EH (cell line): ENCODE results near the gene DOCK1.

Source experiments
- DNase-seq: peaks from one replicate; pipeline ENCODE4 v3.0.0-alpha.2; 2015; ENCODE audit warnings: low read depth

DOCK1 gene

DNA sequence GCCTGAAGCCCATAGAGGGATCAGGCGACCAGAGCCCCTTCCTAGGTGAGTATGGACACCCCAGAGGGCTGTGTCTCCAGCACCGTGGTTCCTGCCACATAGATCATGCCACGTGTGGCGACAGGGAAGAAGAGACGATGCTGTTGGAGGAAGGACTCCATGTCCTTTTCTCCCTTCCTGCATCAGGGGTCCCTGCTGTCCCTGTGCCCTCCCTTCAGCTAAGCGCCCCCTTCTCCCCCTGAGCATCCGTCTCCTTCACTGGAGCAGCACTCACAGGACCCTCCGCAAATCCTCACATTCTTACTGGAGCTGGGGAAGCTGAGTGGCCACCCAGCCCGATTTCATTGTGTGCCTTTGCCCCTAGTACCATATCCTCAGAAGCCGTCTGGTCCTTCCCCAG is 558.3 kb downstream of the DOCK1 start:
- no peak for DNase-seq

DNA sequence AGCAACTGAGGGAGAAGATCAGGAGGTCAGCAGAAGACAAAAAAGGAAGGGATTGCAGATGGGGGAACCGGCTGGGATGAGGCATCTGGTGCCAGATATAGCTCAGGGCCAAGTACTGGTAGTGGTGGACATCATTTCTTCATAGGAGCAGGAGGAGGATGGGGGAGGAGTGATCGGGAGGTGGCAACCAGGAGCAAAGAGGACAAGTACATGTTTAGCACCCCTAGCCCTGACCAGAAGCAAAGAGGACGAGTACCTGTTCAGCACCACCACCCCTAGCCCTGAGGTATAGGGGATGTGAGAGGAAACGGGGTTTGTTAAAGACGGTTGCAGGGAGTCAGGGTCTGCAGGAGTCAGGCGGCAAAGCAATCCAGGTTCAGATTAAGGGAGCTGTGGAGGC is 559.3 kb downstream of the DOCK1 start:
- DNase-seq: no peak

DNA sequence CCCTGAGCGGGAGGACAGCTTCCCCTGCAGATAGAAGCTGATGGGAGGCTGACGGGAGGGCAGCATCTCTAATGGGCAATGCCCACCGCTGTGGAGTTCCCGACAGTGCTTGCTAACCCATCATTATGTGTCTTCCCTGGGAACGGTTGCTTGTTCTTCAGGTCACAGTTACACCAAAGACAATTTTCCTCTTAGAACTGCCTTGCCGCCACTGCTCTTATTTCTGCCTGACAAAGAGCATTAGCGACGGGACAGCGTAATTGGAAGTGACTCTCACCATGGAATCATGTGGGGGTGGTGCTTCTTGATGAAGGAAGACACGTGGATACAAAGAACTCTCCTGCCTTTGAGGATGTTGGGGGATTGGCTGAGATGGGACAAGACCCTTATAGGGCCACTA is 562.6 kb downstream of the DOCK1 start:
- DNase-seq: no peak

DNA sequence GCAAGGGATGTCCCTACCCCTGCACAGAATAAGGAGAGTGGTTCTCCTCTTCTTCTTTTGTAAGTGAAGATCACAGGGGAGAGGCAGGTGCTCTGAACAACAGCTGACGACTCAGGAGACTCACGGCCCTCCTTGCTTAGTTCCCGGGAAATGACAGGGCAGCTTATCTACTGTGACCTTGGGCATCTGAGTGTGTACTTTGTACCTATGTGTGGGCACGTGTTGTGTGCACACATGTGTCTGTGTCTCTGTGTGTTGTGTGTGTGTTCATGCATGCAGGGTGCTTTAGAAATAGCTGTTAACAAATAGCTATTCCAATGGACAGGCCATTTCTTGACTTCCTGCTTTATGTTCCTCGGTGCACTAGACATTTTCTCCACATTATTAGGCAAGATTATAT is 563.4 kb downstream of the DOCK1 start:
- no peak for DNase-seq

- DNase-seq: no peak
Measured at GRCh38 chr10:127470911-127471310, 565.7 kb downstream of the DOCK1 start.

- no peak for DNase-seq
Measured at GRCh38 chr10:127472976-127473375, 567.7 kb downstream of the DOCK1 start.

DNA sequence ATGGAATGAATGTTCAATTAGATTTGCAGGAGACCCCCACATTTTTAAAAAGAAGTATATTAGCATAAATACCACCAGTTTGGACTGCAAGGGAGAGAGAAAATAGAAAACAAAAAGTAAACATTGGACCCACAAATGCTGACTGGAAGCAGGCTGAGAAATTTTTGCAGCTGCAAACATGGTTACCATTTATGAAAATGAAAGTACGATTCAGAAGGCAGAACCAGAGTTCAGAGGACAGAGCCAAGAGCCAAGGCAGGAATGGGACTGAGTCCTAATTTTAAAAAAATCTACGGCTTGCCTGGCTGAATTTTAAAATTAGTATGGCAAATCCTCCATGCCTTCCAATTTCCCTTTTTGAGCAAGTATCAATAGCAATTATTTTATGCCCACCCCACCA is 569.3 kb downstream of the DOCK1 start:
- DNase-seq: no peak

DNA sequence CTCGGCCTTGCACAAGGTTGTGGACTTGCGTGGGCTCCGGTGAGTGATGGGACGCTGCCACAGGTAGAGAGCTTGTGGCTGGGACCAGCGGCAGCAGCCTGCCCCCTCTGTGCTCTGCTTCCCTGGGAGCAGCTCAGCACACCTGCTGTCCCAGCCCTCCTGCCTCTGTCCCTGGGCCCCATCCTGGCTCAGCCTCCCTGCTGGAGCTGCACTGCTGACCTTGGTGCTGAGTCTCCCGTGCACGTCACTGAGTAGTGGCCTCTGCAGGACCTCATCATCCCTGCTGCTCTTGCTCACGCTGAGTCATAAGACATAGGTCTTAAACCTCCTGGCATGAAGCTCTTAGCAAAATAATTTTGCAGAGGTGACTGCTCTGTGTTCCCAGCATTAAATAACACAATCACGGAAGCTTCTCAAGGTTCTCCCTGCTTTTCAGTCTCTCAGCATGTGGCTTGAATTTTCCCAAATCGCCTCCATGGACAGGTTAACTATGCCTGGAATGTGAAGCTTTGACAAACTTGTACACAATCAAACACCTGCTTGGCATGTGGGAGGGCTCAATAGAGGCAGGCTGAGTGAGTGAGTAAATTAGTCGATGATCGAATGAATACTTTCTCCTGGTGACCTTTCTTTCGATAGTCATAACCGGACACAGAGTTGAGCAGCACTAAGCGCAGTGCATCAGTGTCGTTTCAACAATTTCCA is 580.1 kb downstream of the DOCK1 start:
- peak; percentile 25 for DNase-seq

- DNase-seq: no peak
Measured at GRCh38 chr10:127486355-127486754, 581.1 kb downstream of the DOCK1 start.

- no peak for DNase-seq
Measured at GRCh38 chr10:127492607-127493250, 587.5 kb downstream of the DOCK1 start.

- no peak for DNase-seq
Measured at GRCh38 chr10:127496035-127496434, 590.8 kb downstream of the DOCK1 start.

- no peak for DNase-seq
Measured at GRCh38 chr10:127497685-127498084, 592.5 kb downstream of the DOCK1 start.

- DNase-seq: no peak
Measured at GRCh38 chr10:127498087-127498486, 592.9 kb downstream of the DOCK1 start.

GRCh38 chr10:127500127-127500526 is 594.9 kb downstream of the DOCK1 start:
- DNase-seq: no peak
